ENCODE results near the gene PDE4DIP.
"Not testable (repeated sequence)": the region's sequence is repeated elsewhere in the genome, so short reads cannot be mapped to it uniquely, and the experiment has no call there.

PDE4DIP gene

DNA sequence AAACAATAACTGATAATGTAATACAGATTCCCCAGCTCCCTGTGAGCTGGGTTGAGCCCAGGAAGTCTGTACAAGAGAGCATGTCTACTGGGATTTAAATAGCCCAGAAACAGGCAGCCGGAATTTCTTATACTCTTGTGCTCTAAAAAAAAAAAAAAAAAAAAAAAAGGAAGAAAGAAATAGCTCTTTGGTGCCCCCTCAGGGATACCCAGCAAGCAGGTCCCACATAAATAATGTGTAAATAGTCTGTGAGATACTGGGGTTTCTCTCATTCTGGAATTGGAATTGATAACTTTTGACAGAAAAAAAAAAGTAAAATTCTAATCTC, 25.4 kb downstream of the PDE4DIP start:
- not testable (repeated sequence) for H3K4me1 ChIP-seq (ENCODE audit: control insufficient read depth, insufficient read depth, low read length); H3K27me3 ChIP-seq (ENCODE audit: control insufficient read depth, insufficient read depth, low read length); H3K9me3 ChIP-seq (ENCODE audit: control insufficient read depth, insufficient read depth, low read length); H3K27ac ChIP-seq (ENCODE audit: low read length); H3K4me3 ChIP-seq (ENCODE audit: low read length); H3K36me3 ChIP-seq (ENCODE audit: control insufficient read depth, insufficient read depth, low read length); DNase-seq (ENCODE audit: low read depth, low spot score)
- WGBS (ENCODE audit: insufficient coverage, insufficient read length): no CpG with 5 or more reads among the region's 1 CpG

DNA sequence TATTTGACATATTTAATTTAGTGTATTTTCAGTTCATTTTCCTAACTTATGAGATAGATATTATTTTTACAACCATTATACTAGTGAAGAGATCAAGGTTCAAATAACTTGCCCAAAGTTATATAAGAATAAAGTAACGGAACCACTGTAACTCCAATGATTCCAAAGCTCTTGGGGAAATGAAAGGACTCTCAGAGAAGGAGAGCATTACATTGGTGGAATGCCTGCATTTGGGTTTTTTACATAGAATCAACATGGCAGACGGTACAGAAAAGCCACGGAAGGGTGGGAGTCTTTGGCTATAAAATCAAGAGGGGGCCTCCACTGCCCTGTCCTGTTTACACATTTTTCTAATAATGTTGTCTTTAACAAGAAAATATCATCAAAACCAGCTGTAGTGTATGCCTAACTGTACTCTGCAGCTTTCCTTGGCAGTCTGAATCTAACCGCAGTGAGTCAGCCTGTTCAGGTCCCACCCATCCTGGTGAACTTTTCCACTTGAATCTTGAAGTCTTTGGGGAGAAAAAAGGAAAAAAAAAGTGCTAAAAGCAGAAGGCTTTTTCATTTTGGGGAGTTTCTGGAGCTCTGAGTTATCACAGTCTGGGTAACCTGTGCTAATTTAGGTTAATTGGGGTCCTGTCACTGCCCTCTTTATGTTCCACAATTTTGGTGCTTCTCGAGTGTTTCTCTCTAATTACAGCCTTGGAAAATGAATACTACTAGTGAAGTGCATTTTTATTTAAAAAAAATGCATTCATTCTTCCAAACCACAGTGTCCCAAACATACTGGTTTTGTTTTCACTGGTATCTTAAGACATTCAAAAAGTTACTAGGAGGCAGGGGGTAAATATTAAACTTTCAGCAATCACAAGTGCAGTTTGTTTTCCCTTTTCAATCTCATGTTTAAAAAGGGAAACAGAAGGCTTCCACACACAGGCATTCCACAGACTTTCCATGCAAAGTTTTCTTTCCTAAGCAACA, 30.5 kb downstream of the PDE4DIP start:
- not testable (repeated sequence) for H3K4me1 ChIP-seq (ENCODE audit: control insufficient read depth, insufficient read depth, low read length); H3K9me3 ChIP-seq (ENCODE audit: control insufficient read depth, insufficient read depth, low read length); H3K27me3 ChIP-seq (ENCODE audit: control insufficient read depth, insufficient read depth, low read length); H3K36me3 ChIP-seq (ENCODE audit: control insufficient read depth, insufficient read depth, low read length); DNase-seq (ENCODE audit: low read depth, low spot score); H3K4me3 ChIP-seq (ENCODE audit: low read length); H3K27ac ChIP-seq (ENCODE audit: low read length)
- no CpG with 5 or more reads among the region's 5 CpGs for WGBS (ENCODE audit: insufficient coverage, insufficient read length)

DNA sequence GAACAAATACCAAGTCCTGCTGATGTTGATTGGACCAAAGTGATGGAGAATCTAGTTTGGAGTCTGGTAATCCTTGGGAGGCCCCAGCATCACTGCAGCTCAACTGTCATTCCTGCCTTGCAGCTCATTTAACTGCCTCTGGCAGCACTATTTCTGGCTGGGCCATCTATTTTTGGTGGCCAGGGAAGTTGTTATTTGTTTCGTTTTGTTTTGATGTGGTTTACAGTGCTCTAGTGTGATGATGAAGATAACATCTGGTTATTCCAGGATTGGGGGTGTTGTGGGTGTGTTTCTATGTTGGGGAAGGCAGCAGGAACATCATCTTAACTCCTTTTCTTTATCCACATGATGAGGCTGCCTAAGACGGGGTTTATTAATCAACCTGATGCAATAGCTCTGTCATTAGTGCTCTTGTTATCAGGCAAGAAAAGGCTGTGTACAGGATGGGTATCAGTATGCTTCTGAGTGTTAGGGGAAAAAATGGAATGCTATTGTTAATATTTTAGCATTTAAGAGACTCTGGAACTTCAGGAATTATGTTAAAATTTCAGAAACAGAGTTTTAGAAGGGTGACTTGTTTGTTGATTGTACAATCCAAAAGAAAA, 35.7 kb downstream of the PDE4DIP start:
- H3K27me3 ChIP-seq (ENCODE audit: control insufficient read depth, insufficient read depth, low read length); H3K27ac ChIP-seq (ENCODE audit: low read length); H3K9me3 ChIP-seq (ENCODE audit: control insufficient read depth, insufficient read depth, low read length); DNase-seq (ENCODE audit: low read depth, low spot score); H3K4me3 ChIP-seq (ENCODE audit: low read length); H3K4me1 ChIP-seq (ENCODE audit: control insufficient read depth, insufficient read depth, low read length); H3K36me3 ChIP-seq (ENCODE audit: control insufficient read depth, insufficient read depth, low read length): not testable (repeated sequence)
- WGBS (ENCODE audit: insufficient coverage, insufficient read length): no CpG with 5 or more reads among the region's 2 CpGs

DNA sequence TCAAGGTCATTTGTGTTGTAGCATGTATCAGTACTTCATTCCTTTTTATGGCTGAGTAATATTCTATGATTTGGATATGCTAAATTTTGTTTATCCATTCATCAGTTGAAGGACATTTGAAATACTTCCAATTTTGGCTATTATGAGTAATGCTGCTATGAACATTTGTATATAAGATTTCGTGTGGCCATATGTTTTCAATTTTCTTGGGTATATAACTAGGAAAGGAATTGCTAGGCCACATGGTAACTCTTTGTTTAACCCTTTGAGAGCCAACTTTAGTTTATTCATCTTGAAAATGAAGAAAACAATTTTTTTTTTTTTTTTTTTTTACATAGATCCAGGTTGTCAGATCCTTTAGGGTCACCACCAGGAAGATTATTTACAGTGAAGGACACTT, 37.0 kb downstream of the PDE4DIP start:
- WGBS (ENCODE audit: insufficient coverage, insufficient read length): no CpG with 5 or more reads among the region's 1 CpG

DNA sequence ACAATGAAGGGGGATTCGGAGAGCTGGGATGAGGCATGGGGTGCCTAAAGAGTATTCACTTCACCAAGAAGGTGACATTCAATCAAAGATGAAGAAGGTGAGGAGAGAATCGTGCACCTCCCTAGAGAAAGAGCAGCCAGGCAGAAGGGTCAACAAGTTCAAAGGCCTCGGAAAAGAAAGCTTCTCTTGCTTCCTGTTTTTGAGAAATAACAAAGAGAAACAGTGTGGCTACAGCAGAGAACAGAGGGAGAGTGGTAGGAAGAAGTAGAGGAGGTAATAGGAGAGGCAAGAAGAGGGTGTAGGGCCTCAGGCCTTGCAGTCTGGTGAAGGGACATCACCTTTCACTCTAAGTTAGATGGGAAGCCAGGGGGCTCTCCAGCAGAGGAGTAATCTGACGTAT, 41.0 kb downstream of the PDE4DIP start:
- WGBS (ENCODE audit: insufficient coverage, insufficient read length): no CpG with 5 or more reads among the region's 4 CpGs
- H3K4me1 ChIP-seq (ENCODE audit: control insufficient read depth, insufficient read depth, low read length); DNase-seq (ENCODE audit: low read depth, low spot score); H3K27me3 ChIP-seq (ENCODE audit: control insufficient read depth, insufficient read depth, low read length); H3K36me3 ChIP-seq (ENCODE audit: control insufficient read depth, insufficient read depth, low read length); H3K9me3 ChIP-seq (ENCODE audit: control insufficient read depth, insufficient read depth, low read length); H3K4me3 ChIP-seq (ENCODE audit: low read length); H3K27ac ChIP-seq (ENCODE audit: low read length): not testable (repeated sequence)

More for the DNA sequence above, 37.0 kb downstream of the PDE4DIP start:
- not testable (repeated sequence) for H3K4me3 ChIP-seq (ENCODE audit: low read length); H3K27me3 ChIP-seq (ENCODE audit: control insufficient read depth, insufficient read depth, low read length); H3K36me3 ChIP-seq (ENCODE audit: control insufficient read depth, insufficient read depth, low read length); H3K4me1 ChIP-seq (ENCODE audit: control insufficient read depth, insufficient read depth, low read length); H3K9me3 ChIP-seq (ENCODE audit: control insufficient read depth, insufficient read depth, low read length); H3K27ac ChIP-seq (ENCODE audit: low read length); DNase-seq (ENCODE audit: low read depth, low spot score)

DNA sequence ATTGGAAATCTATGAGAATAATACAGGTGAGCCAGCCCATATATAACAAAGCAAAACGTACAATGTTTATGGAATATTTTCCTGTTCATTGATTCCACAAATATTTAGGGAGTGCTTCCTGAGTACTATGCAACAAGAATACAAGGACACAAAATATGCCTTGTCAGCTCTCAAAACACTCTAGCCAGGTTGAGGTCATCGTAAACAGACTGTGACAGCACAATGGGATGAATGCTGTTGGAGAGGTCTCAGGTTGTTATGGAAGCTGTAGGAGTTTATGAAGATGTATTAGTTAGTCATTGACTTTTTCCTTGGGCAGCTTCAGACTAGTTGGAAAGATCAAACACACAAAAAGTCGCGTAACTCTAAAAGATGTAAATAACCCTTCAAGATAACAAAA, 42.1 kb downstream of the PDE4DIP start:
- not testable (repeated sequence) for DNase-seq (ENCODE audit: low read depth, low spot score); H3K36me3 ChIP-seq (ENCODE audit: control insufficient read depth, insufficient read depth, low read length); H3K27ac ChIP-seq (ENCODE audit: low read length); H3K9me3 ChIP-seq (ENCODE audit: control insufficient read depth, insufficient read depth, low read length); H3K27me3 ChIP-seq (ENCODE audit: control insufficient read depth, insufficient read depth, low read length); H3K4me3 ChIP-seq (ENCODE audit: low read length); H3K4me1 ChIP-seq (ENCODE audit: control insufficient read depth, insufficient read depth, low read length)
- WGBS (ENCODE audit: insufficient coverage, insufficient read length): no CpG with 5 or more reads among the region's 4 CpGs

DNA sequence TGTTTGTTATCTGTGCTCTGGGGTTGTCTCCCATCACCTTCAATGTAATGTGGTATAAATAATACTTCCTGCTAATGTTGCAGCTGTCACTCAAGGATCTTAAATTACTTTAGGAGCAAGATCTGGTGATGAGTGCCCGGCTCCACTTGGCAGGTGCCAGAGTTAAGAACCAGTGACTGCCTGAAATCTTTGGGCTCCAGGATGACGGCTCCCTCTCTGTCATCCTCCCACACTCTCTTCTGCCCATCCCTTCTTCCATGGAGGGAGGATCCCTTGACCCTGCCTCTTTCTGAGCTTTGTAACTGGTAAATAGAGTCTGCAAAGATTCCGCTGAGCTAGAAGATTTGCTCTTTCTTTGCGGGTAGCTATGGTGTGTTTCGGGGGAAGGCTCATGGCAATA, 44.4 kb downstream of the PDE4DIP start:
- H3K27ac ChIP-seq (ENCODE audit: low read length); H3K4me3 ChIP-seq (ENCODE audit: low read length); H3K9me3 ChIP-seq (ENCODE audit: control insufficient read depth, insufficient read depth, low read length); DNase-seq (ENCODE audit: low read depth, low spot score); H3K4me1 ChIP-seq (ENCODE audit: control insufficient read depth, insufficient read depth, low read length); H3K36me3 ChIP-seq (ENCODE audit: control insufficient read depth, insufficient read depth, low read length); H3K27me3 ChIP-seq (ENCODE audit: control insufficient read depth, insufficient read depth, low read length): not testable (repeated sequence)
- no CpG with 5 or more reads among the region's 5 CpGs for WGBS (ENCODE audit: insufficient coverage, insufficient read length)

DNA sequence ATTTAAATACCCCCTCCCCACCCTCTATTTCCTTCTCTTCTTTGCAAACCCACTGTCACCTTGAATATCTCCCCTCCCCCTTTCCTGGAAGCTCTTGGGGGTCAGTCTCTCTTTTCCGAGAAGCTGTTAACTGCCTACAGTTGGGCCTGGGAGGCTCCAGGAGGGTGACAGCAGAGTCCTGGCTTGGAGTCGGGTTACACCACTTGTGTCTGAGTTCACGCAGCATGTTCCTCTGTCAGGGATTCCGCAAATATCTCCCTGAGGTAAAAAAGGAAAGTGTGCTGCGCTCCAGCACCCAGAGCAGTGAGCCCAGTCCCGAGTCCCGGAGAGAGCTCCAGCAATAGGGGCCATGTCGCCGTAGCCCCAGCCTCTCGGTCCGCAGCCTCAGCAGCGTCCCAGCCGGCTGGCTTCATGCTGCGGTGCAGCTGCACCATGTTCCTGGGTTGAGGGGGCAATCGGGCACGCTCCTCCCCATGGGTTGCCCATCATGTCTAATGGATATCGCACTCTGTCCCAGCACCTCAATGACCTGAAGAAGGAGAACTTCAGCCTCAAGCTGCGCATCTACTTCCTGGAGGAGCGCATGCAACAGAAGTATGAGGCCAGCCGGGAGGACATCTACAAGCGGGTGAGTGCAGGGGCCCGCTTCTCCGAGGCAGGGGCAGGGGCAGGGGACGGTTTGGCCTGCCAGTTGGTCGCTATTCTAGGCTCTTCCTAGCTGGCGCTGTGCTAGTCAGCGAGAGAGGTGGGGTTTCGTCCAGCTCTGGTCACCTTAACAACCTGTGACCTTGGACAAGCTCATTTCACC, 45.2 kb downstream of the PDE4DIP start:
- not testable (repeated sequence) for DNase-seq (ENCODE audit: low read depth, low spot score); H3K36me3 ChIP-seq (ENCODE audit: control insufficient read depth, insufficient read depth, low read length); H3K9me3 ChIP-seq (ENCODE audit: control insufficient read depth, insufficient read depth, low read length); H3K4me3 ChIP-seq (ENCODE audit: low read length); H3K27me3 ChIP-seq (ENCODE audit: control insufficient read depth, insufficient read depth, low read length); H3K4me1 ChIP-seq (ENCODE audit: control insufficient read depth, insufficient read depth, low read length); H3K27ac ChIP-seq (ENCODE audit: low read length)
- no CpG with 5 or more reads among the region's 28 CpGs for WGBS (ENCODE audit: insufficient coverage, insufficient read length)

DNA sequence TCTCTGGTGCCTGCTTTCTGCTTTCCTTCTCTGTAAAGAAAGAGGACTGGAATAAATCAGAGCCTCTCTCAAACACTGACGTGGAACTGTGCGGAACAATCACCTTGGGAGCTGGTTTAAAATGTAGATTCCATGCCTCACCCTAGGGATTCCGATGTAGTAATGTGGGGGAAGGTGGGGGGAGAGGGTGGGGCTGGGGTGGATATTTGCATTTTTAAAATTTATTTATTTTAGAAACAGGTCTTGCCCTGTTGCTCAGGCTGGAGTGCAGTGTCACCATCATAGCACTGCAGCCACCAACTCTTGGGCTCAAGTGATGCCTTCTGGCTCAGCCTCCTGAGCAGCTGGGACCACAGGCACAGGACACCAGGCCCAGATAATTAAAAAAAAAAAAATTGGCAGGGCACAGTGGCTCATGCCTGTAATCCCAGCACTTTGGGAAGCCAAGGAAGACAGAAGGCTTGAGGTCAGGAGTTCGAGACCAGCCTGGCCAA, 45.9 kb downstream of the PDE4DIP start:
- not testable (repeated sequence) for H3K36me3 ChIP-seq (ENCODE audit: control insufficient read depth, insufficient read depth, low read length); H3K9me3 ChIP-seq (ENCODE audit: control insufficient read depth, insufficient read depth, low read length); DNase-seq (ENCODE audit: low read depth, low spot score); H3K4me1 ChIP-seq (ENCODE audit: control insufficient read depth, insufficient read depth, low read length); H3K4me3 ChIP-seq (ENCODE audit: low read length); H3K27me3 ChIP-seq (ENCODE audit: control insufficient read depth, insufficient read depth, low read length); H3K27ac ChIP-seq (ENCODE audit: low read length)
- WGBS (ENCODE audit: insufficient coverage, insufficient read length): no CpG with 5 or more reads among the region's 4 CpGs

Measured in iPS DF 6.9 (cell line).